ENCODE measurements around the gene SCYGR8. TPM values are rescaled to one million over a fixed set of nuclear protein-coding genes. Genes with fewer than 3 reads are reported as not detected.

The SCYGR8 gene
- polyA plus RNA-seq, 3 donors, result not detected

DNA sequence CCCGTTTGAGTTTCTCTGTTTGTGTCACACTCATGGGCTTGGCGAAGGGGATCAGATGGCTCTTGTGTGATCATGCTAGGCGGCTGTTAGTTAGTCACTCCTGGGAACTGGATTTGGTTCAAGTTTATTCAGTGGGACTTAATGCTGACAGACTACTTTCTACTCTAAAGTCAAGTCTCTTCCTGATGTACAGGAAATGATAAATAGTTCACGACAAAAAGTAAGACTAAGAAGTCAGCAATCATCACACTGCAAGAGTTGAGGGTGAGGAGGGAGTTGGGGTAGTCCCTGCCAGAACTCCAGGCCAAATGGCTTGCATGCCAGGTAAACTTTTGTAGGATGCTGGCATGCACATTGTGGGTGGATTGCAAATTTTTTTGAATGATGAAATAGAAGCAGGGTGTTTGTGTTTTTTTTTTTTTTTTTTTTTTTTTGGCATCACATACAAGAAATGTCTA is 42.9 kb downstream of the SCYGR8 start:
- Mint-ChIP-seq H3K27me3 (ENCODE audit: low read depth in 3 of 3) (peaks cover 6 to 9% (median 8%) of the 10 kb centered on the region in 3 donors), H3K4me1 (peaks cover 12% of the 10 kb centered on the region), H3K9me3 (peaks cover 0 to 2% (median 0%) of the 10 kb centered on the region in 7 donors), H3K4me3 (peak overlapping the region in 1 of 2 donors; percentile 32), H3K27ac (peak overlapping the region in 2 of 7 donors; percentile 1 to 28), H3K36me3 (no peaks in the 10 kb centered on the region)
- DNase-seq, result no peak
- Histone ChIP-seq H3K27ac (ENCODE audit: low read depth in 1 of 2, low read length in 2 of 2) (no peak overlapping the region), H3K4me1 (ENCODE audit: control insufficient read depth in 1 of 2, insufficient read depth in 2 of 2, low read length in 2 of 2) (peaks cover 8 to 9% of the 10 kb centered on the region in 2 donors), H4K20me1 (ENCODE audit: insufficient read depth, low read length) (no peaks in the 10 kb centered on the region), H3K36me3 (replicated peaks in 1 of 2; ENCODE audit: control insufficient read depth in 1 of 2, insufficient read depth in 2 of 2, low read length in 2 of 2) (no peaks in the 10 kb centered on the region), H3K9me3 (replicated peaks in 1 of 2; ENCODE audit: control insufficient read depth in 1 of 2, insufficient read depth in 1 of 2, low read length in 2 of 2) (no peaks in the 10 kb centered on the region), H3K4me3 (replicated peaks in 1 of 3; ENCODE audit: low read depth in 2 of 3, low read length in 3 of 3) (no peak overlapping the region), H3K27me3 (ENCODE audit: control insufficient read depth in 2 of 2, insufficient read depth in 2 of 2, low read length in 2 of 2) (no peaks in the 10 kb centered on the region), H3K4me2 (replicated peaks; ENCODE audit: extremely low read depth, low read length, poor library complexity, severe bottlenecking) (no peak overlapping the region), H3K79me2 (ENCODE audit: insufficient read depth, low read length) (no peaks in the 10 kb centered on the region), H2AFZ (ENCODE audit: insufficient read depth, low read depth, low read length, poor library complexity, severe bottlenecking) (no peak overlapping the region), H3K9ac (ENCODE audit: insufficient read depth, low read length, poor library complexity, severe bottlenecking) (no peak overlapping the region)
- intact Hi-C loops (cut with micrococcal nuclease), result loop anchor here in 1 of 2 donors (10.0 kb wide), 1 partner anchor 66 kb away; no protein-coding TSS in a partner anchor
- WGBS (ENCODE audit: insufficient coverage), result no CpG with 5 or more reads among the region's 4 CpGs
- TF ChIP-seq, protein P1, sequence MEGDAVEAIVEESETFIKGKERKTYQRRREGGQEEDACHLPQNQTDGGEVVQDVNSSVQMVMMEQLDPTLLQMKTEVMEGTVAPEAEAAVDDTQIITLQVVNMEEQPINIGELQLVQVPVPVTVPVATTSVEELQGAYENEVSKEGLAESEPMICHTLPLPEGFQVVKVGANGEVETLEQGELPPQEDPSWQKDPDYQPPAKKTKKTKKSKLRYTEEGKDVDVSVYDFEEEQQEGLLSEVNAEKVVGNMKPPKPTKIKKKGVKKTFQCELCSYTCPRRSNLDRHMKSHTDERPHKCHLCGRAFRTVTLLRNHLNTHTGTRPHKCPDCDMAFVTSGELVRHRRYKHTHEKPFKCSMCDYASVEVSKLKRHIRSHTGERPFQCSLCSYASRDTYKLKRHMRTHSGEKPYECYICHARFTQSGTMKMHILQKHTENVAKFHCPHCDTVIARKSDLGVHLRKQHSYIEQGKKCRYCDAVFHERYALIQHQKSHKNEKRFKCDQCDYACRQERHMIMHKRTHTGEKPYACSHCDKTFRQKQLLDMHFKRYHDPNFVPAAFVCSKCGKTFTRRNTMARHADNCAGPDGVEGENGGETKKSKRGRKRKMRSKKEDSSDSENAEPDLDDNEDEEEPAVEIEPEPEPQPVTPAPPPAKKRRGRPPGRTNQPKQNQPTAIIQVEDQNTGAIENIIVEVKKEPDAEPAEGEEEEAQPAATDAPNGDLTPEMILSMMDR (IDR thresholded peaks at IDR 0.05), result no peak

DNA sequence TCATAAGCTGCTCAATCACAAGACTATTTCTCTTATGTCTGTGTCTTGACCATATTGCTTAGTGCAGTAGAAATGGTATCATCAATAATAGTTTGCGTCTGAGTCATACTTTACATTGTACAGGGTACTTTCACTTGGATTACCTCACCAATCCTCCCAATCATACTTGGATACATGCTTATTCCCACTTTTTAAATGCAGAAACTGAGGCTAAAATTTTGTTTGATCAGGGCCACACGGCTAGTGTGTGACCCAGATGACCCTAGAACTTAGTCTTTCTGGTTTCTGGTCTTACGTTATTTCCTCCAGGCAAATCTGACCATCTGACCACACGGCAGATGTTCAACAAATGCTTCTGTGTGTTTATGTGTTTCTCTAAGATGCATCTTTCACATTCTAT is 44.1 kb downstream of the SCYGR8 start:
- Mint-ChIP-seq H3K27ac (no peak overlapping the region), H3K27me3 (ENCODE audit: low read depth in 3 of 3) (peaks cover 6 to 10% (median 9%) of the 10 kb centered on the region in 3 donors), H3K36me3 (no peaks in the 10 kb centered on the region), H3K4me3 (no peak overlapping the region), H3K4me1 (peaks cover 2% of the 10 kb centered on the region), H3K9me3 (peaks cover 0 to 1% (median 0%) of the 10 kb centered on the region in 7 donors)
- no peaks in the 10 kb centered on the region for H3K27me3 ChIP-seq (ENCODE audit: control insufficient read depth in 2 of 2, insufficient read depth in 2 of 2, low read length in 2 of 2)
- H4K20me1 ChIP-seq (ENCODE audit: insufficient read depth, low read length), result no peaks in the 10 kb centered on the region
- H3K36me3 ChIP-seq (replicated peaks in 1 of 2; ENCODE audit: control insufficient read depth in 1 of 2, insufficient read depth in 2 of 2, low read length in 2 of 2), result no peaks in the 10 kb centered on the region
- TF ChIP-seq, protein P1 (IDR thresholded peaks at IDR 0.05), result no peak
- no peak overlapping the region for H3K9ac ChIP-seq (ENCODE audit: insufficient read depth, low read length, poor library complexity, severe bottlenecking)
- 57% methylated on average over 1 of the region's 4 CpGs for WGBS (ENCODE audit: insufficient coverage)
- no peak overlapping the region for H3K27ac ChIP-seq (ENCODE audit: low read depth in 1 of 2, low read length in 2 of 2)
- no peak overlapping the region for H3K4me2 ChIP-seq (replicated peaks; ENCODE audit: extremely low read depth, low read length, poor library complexity, severe bottlenecking)
- no peak overlapping the region for H3K4me3 ChIP-seq (replicated peaks in 1 of 3; ENCODE audit: low read depth in 2 of 3, low read length in 3 of 3)
- no peaks in the 10 kb centered on the region for H3K4me1 ChIP-seq (ENCODE audit: control insufficient read depth in 1 of 2, insufficient read depth in 2 of 2, low read length in 2 of 2)
- H3K9me3 ChIP-seq (replicated peaks in 1 of 2; ENCODE audit: control insufficient read depth in 1 of 2, insufficient read depth in 1 of 2, low read length in 2 of 2), result no peaks in the 10 kb centered on the region
- intact Hi-C loops (cut with micrococcal nuclease), result loop anchor here in 1 of 2 donors (10.0 kb wide), 1 partner anchor 65 kb away; no protein-coding TSS in a partner anchor
- H2AFZ ChIP-seq (ENCODE audit: insufficient read depth, low read depth, low read length, poor library complexity, severe bottlenecking), result no peak overlapping the region
- H3K79me2 ChIP-seq (ENCODE audit: insufficient read depth, low read length), result no peaks in the 10 kb centered on the region
- no peak for DNase-seq

Measured in CD14-positive monocyte (primary cell).